Measurements from ENCODE around the gene SPINDOC. TPM values are rescaled to one million over a fixed set of nuclear protein-coding genes. Genes with fewer than 3 reads are reported as not detected.
A peak's percentile ranks its signal among the peaks of the same experiment; 100 is the strongest.

Gene SPINDOC
- total and polyA plus RNA-seq, 4 donors, result 7.1 to 20.6 (median 15.5) TPM

DNA sequence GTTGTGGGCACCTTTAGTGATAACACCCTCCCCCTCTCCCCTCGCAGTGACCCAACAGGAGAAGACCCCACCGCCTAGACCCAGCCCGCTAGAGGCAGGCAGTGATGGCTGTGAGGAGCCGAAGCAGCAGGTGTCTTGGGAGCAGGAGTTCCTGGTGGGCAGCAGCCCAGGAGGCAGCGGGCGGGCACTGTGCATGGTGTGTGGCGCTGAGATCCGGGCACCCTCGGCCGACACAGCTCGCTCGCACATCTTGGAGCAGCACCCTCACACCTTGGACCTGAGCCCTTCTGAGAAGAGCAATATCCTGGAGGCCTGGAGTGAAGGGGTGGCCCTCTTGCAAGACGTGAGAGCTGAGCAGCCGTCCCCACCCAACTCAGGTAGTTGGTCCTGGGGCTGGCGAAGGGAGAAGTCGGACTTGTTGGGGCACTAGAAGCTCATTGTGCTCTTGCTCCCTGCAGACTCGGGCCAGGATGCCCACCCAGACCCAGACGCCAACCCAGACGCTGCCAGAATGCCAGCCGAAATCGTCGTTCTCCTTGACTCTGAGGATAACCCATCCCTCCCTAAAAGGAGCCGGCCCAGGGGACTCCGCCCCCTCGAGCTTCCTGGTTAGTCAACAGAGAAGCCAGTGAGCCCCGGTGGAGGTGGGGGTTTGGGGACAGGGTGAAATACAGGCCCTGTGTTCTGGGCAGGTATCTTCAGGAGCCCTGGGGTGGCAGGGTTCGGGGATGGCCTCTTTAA, 4.7 kb downstream of the SPINDOC start:
- no peaks in the 10 kb centered on the region for H3K27me3 ChIP-seq (ENCODE audit: control insufficient read depth in 1 of 2, insufficient read depth in 2 of 2, low read length in 1 of 2)
- H3K27ac ChIP-seq (ENCODE audit: low read depth in 1 of 2, low read length in 2 of 2), result no peak overlapping the region
- peaks cover 4 to 8% of the 10 kb centered on the region in 2 donors for H3K36me3 ChIP-seq (ENCODE audit: control insufficient read depth in 1 of 2, insufficient read depth in 2 of 2, low read length in 1 of 2)
- H3K4me3 ChIP-seq (ENCODE audit: low read length in 2 of 2), result no peak overlapping the region
- ATAC-seq (ENCODE audit: low FRiP score), result no peak
- DNase-seq, result no peak
- peaks cover 0 to 2% of the 10 kb centered on the region in 2 donors for H3K4me1 ChIP-seq (ENCODE audit: control insufficient read depth in 1 of 2, insufficient read depth in 2 of 2, low read length in 2 of 2)
- WGBS, 2 donors, result 87 to 88% methylated on average over 27 of the region's 27 CpGs
- intact Hi-C loops (cut with DNase I), result no loop called here
- no peaks in the 10 kb centered on the region for H3K9me3 ChIP-seq (ENCODE audit: control insufficient read depth, low read length)

DNA sequence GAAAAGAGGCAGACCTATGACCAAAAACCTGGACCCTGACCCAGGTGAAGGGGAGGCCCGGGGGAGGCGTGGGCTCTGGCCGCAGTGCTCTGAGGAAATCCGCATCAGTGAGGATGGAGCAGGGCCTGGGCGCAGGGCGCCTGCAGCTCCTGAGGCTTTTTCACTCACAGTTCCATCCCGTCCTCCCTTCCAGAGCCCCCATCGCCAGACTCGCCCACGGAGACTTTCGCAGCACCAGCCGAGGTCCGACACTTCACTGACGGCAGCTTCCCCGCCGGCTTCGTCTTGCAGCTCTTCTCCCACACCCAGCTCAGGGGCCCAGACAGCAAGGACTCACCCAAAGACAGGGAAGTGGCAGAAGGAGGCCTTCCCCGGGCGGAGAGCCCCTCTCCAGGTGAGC, 5.4 kb downstream of the SPINDOC start:
- intact Hi-C loops (cut with DNase I), result no loop called here
- H3K4me1 ChIP-seq (ENCODE audit: control insufficient read depth in 1 of 2, insufficient read depth in 2 of 2, low read length in 2 of 2), result peaks cover 0 to 2% of the 10 kb centered on the region in 2 donors
- no peak overlapping the region for H3K27ac ChIP-seq (ENCODE audit: low read depth in 1 of 2, low read length in 2 of 2)
- no peak overlapping the region for H3K4me3 ChIP-seq (ENCODE audit: low read length in 2 of 2)
- 95 to 97% methylated on average over 19 of the region's 19 CpGs for WGBS, 2 donors
- H3K36me3 ChIP-seq (ENCODE audit: control insufficient read depth in 1 of 2, insufficient read depth in 2 of 2, low read length in 1 of 2), result peaks cover 4 to 8% of the 10 kb centered on the region in 2 donors
- DNase-seq, result no peak
- ATAC-seq (ENCODE audit: low FRiP score), result no peak
- H3K9me3 ChIP-seq (ENCODE audit: control insufficient read depth, low read length), result no peaks in the 10 kb centered on the region
- H3K27me3 ChIP-seq (ENCODE audit: control insufficient read depth in 1 of 2, insufficient read depth in 2 of 2, low read length in 1 of 2), result no peaks in the 10 kb centered on the region

DNA sequence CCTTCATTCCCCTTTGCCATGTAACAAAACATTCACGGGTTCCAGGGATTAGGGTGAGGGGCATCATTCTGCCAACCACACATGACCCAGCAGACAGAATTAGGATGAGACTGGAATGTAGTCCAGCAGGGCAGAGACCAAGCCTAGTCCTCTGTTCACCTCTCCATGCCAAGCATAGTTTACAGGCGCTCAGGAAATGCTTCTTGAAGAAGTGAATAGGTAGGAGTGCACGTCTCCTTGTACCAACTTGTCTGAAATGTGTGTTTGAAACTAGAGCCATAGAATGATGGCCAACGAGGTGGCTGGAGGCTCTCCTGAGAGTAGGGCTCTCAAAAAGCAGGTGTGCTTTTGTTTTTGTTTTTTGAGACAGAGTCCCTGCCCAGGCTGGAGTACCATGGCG, 8.2 kb downstream of the SPINDOC start:
- Histone ChIP-seq H3K4me1 (ENCODE audit: control insufficient read depth in 1 of 2, insufficient read depth in 2 of 2, low read length in 2 of 2) (no peaks in the 10 kb centered on the region), H3K36me3 (ENCODE audit: control insufficient read depth in 1 of 2, insufficient read depth in 2 of 2, low read length in 1 of 2) (peaks cover 4 to 8% of the 10 kb centered on the region in 2 donors), H3K9me3 (ENCODE audit: control insufficient read depth, low read length) (no peaks in the 10 kb centered on the region), H3K4me3 (ENCODE audit: low read length in 2 of 2) (no peak overlapping the region), H3K27me3 (ENCODE audit: control insufficient read depth in 1 of 2, insufficient read depth in 2 of 2, low read length in 1 of 2) (no peaks in the 10 kb centered on the region), H3K27ac (ENCODE audit: low read depth in 1 of 2, low read length in 2 of 2) (no peak overlapping the region)
- DNase-seq, result no peak
- no peak for ATAC-seq (ENCODE audit: low FRiP score)
- 86 to 90% methylated on average over 5 of the region's 5 CpGs for WGBS, 2 donors
- intact Hi-C loops (cut with DNase I), result no loop called here

DNA sequence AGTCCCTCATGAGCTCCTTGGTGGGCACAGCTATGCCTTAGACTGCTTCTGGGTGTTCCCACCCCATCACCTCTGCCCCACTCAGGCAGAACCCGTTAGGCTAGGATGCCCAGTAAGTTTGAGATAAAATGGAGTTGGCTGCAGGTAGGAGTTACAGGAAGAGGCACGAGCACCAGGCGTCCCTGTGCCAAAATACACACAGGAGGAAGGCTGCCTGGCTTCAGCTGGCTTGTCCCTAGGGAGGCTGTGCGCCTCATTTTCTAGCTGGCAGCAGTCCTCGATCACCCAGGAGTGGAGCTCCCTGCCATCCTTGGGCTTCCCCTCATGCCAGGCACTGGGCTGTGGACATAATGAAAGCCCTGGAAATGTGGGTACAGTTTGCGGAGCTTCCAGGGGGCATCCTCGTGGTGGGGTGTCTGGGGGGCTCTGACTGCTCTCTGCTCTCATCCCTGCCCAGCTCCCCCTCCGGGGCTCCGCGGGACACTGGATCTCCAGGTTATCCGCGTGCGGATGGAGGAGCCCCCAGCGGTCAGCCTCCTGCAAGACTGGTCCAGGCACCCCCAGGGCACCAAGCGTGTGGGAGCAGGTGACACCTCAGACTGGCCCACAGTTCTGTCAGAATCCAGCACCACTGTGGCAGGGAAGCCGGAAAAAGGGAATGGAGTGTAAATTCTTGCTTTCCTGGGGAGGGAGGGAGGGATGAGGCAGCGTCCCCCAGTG, 13.4 kb downstream of the SPINDOC start:
- no peak for ATAC-seq (ENCODE audit: low FRiP score)
- Histone ChIP-seq H3K9me3 (ENCODE audit: control insufficient read depth, low read length) (no peaks in the 10 kb centered on the region), H3K27me3 (ENCODE audit: control insufficient read depth in 1 of 2, insufficient read depth in 2 of 2, low read length in 1 of 2) (no peaks in the 10 kb centered on the region), H3K27ac (ENCODE audit: low read depth in 1 of 2, low read length in 2 of 2) (no peak overlapping the region), H3K4me1 (ENCODE audit: control insufficient read depth in 1 of 2, insufficient read depth in 2 of 2, low read length in 2 of 2) (no peaks in the 10 kb centered on the region), H3K36me3 (ENCODE audit: control insufficient read depth in 1 of 2, insufficient read depth in 2 of 2, low read length in 1 of 2) (peaks cover 0 to 4% of the 10 kb centered on the region in 2 donors), H3K4me3 (ENCODE audit: low read length in 2 of 2) (no peak overlapping the region)
- DNase-seq, result no peak
- 65 to 68% methylated on average over 17 of the region's 17 CpGs for WGBS, 2 donors
- intact Hi-C loops (cut with DNase I), result no loop called here

DNA sequence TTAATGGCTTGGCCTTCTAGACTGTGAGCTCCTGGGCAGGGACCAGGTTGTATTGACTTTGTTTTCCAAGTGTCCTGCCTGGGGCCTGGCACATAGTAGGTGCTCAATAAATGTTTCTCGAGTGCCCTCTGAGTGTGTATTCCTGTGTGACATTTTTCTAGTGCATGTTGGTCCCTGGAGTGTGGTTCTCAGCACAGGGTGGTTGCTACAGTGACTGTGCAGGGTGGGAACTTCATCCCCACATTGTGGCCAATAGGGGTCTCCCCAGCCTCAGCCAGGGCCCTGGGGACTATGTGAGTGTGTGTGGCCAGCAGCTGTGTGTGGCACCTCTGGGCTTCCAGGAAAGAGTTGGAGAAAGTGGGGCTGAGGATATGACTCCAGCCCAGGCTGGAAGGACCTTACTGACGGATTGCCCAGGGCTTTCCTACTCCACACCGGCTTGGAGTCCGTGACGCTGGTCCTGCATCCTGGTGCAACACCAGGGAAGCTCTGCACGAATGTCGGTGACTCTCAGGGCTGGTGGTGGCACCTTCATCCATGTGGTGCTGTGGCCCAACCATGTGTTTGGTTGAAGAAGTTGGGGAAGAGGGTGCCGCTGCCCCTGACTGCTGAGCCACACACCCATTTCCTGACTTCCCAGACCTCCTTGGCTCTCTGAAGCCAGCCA, 16.7 kb downstream of the SPINDOC start:
- Histone ChIP-seq H3K4me3 (ENCODE audit: low read length in 2 of 2) (no peak overlapping the region), H3K27me3 (ENCODE audit: control insufficient read depth in 1 of 2, insufficient read depth in 2 of 2, low read length in 1 of 2) (no peaks in the 10 kb centered on the region), H3K9me3 (ENCODE audit: control insufficient read depth, low read length) (no peaks in the 10 kb centered on the region), H3K27ac (ENCODE audit: low read depth in 1 of 2, low read length in 2 of 2) (no peak overlapping the region), H3K36me3 (ENCODE audit: control insufficient read depth in 1 of 2, insufficient read depth in 2 of 2, low read length in 1 of 2) (no peaks in the 10 kb centered on the region), H3K4me1 (ENCODE audit: control insufficient read depth in 1 of 2, insufficient read depth in 2 of 2, low read length in 2 of 2) (no peaks in the 10 kb centered on the region)
- no peak for ATAC-seq (ENCODE audit: low FRiP score)
- WGBS, 2 donors, result 66 to 71% methylated on average over 8 of the region's 8 CpGs
- intact Hi-C loops (cut with DNase I), result no loop called here
- DNase-seq, result no peak

DNA sequence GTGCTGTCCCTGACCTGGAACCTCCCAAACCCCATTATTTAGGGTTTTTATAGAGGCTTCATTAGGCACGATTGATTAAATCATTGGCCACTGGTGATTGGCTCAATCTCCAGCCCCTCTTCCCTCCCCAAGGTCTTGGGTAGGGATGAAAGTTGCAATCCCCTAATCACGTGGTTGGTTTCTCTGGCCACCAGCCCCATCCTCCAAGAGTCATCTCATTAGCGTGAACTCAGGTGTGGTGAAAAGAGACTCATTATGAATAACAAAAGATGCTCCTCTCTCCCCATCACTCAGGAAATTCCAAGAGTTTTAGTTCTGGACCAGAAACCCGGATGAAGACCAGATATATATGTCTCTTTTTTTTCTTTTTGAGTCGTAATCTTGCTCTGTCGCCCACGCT, 18.1 kb downstream of the SPINDOC start:
- Histone ChIP-seq H3K27ac (ENCODE audit: low read depth in 1 of 2, low read length in 2 of 2) (no peak overlapping the region), H3K4me1 (ENCODE audit: control insufficient read depth in 1 of 2, insufficient read depth in 2 of 2, low read length in 2 of 2) (no peaks in the 10 kb centered on the region), H3K4me3 (ENCODE audit: low read length in 2 of 2) (no peak overlapping the region), H3K27me3 (ENCODE audit: control insufficient read depth in 1 of 2, insufficient read depth in 2 of 2, low read length in 1 of 2) (no peaks in the 10 kb centered on the region), H3K36me3 (ENCODE audit: control insufficient read depth in 1 of 2, insufficient read depth in 2 of 2, low read length in 1 of 2) (no peaks in the 10 kb centered on the region), H3K9me3 (ENCODE audit: control insufficient read depth, low read length) (no peaks in the 10 kb centered on the region)
- DNase-seq (peak in 1 of 2 donors; percentile 5), ATAC-seq (ENCODE audit: low FRiP score) (no peak)
- 67 to 72% methylated on average over 7 of the region's 7 CpGs for WGBS, 2 donors
- intact Hi-C loops (cut with DNase I), result no loop called here

DNA sequence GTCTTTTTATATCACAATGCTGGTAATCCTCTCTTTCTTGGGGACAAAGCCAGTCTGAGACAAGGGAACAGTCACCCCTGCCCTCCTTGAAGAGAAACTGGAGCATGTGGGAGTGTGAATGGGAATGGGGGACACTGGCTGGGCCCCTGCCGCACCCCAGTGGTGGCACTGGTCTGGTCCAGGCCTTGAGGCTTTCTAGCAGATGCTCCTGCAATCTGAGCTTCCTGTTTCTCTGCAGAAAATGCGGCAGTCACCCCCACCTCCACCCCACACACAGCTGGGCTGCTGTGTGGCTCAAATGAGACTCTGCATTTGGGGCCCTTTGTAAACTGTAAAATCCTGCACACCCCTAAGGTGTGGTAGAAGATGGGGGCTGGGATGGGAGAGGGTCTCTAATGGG, 19.1 kb downstream of the SPINDOC start:
- 67 to 86% methylated on average over 2 of the region's 2 CpGs for WGBS, 2 donors
- intact Hi-C loops (cut with DNase I), result no loop called here
- Histone ChIP-seq H3K4me1 (ENCODE audit: control insufficient read depth in 1 of 2, insufficient read depth in 2 of 2, low read length in 2 of 2) (no peaks in the 10 kb centered on the region), H3K27ac (ENCODE audit: low read depth in 1 of 2, low read length in 2 of 2) (no peak overlapping the region), H3K9me3 (ENCODE audit: control insufficient read depth, low read length) (no peaks in the 10 kb centered on the region), H3K36me3 (ENCODE audit: control insufficient read depth in 1 of 2, insufficient read depth in 2 of 2, low read length in 1 of 2) (no peaks in the 10 kb centered on the region), H3K4me3 (ENCODE audit: low read length in 2 of 2) (no peak overlapping the region), H3K27me3 (ENCODE audit: control insufficient read depth in 1 of 2, insufficient read depth in 2 of 2, low read length in 1 of 2) (no peaks in the 10 kb centered on the region)
- ATAC-seq (ENCODE audit: low FRiP score) (no peak), DNase-seq (peak in 1 of 2 donors; percentile 64)

DNA sequence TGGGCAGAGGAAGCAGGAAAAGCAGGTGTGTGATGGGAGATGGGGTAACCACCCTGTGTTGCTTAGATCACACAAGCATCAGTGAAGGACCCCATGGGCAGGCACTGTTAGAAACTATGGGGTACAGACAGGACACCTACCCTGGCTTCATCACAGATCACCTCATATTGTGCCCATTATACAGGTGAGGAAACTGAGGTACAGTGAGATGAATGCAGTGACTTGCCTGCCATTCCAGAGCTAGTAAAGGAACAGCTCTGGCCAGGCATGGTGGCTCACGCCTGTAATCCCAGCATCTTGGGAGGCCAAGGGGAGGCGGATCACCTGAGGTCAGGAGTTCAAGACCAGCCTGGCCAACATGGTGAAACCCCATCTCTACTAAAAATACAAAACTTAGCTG, 19.8 kb downstream of the SPINDOC start:
- Histone ChIP-seq H3K27ac (ENCODE audit: low read depth in 1 of 2, low read length in 2 of 2) (no peak overlapping the region), H3K9me3 (ENCODE audit: control insufficient read depth, low read length) (no peaks in the 10 kb centered on the region), H3K4me1 (ENCODE audit: control insufficient read depth in 1 of 2, insufficient read depth in 2 of 2, low read length in 2 of 2) (no peaks in the 10 kb centered on the region), H3K36me3 (ENCODE audit: control insufficient read depth in 1 of 2, insufficient read depth in 2 of 2, low read length in 1 of 2) (no peaks in the 10 kb centered on the region), H3K4me3 (ENCODE audit: low read length in 2 of 2) (no peak overlapping the region), H3K27me3 (ENCODE audit: control insufficient read depth in 1 of 2, insufficient read depth in 2 of 2, low read length in 1 of 2) (no peaks in the 10 kb centered on the region)
- WGBS, 2 donors, result 94 to 95% methylated on average over 2 of the region's 2 CpGs
- DNase-seq (peak in 1 of 2 donors; percentile 22), ATAC-seq (ENCODE audit: low FRiP score) (no peak)
- intact Hi-C loops (cut with DNase I), result no loop called here

Measured in aorta (tissue), 5 donors.